HEK293 (cell line): ENCODE measurements around the gene ERBB4.

Source experiments
- CTCF ChIA-PET: fragments of 350-600 bp; formaldehyde crosslinking; extraction: SDS; loops from one replicate; lab custom pipeline; 2021; ENCODE audit warnings: antibody characterized with exemption; lab: Yijun Ruan, JAX
- POLR2A ChIA-PET: fragments of 300-600 bp; formaldehyde crosslinking; extraction: SDS; loops from one replicate; lab custom pipeline; 2020; ENCODE audit warnings: antibody characterized with exemption, inconsistent platforms; lab: Yijun Ruan, JAX
- H3K27ac ChIP-seq: fragments of 200-500 bp; sonication (Bioruptor generic); 2 replicates; pipeline ENCODE4 v1.5.1; 2014; ENCODE audit warnings: low read depth, low read length, control low read depth, inconsistent platforms; ENCODE audit errors: extremely low read depth
- H3K36me3 ChIP-seq, 2 experiments: fragments of 200-500 bp in 1 of 2; sonication (Bioruptor generic) in 1 of 2; 1 replicate in 1 of 2; 2 replicates in 1 of 2; pipeline ENCODE4 v1.5.1; 2014 to 2017; ENCODE audit warnings: inconsistent platforms in 2 of 2, low read length in 2 of 2; ENCODE audit not compliant: control insufficient read depth in 2 of 2, insufficient read depth in 1 of 2
- H3K4me1 ChIP-seq: fragments of 200-500 bp; sonication (Bioruptor generic); 2 replicates; pipeline ENCODE4 v1.5.1; 2014; ENCODE audit warnings: mild to moderate bottlenecking, low read length, inconsistent platforms; ENCODE audit not compliant: control insufficient read depth, insufficient read depth
- H3K4me3 ChIP-seq: 2 replicates; pipeline ENCODE4 v1.5.1; 2011; ENCODE audit warnings: low read depth, mild to moderate bottlenecking, control low read depth, low read length, moderate library complexity
- H3K9me3 ChIP-seq: fragments of 200-500 bp; sonication (Bioruptor generic); 2 replicates; pipeline ENCODE4 v1.5.1; 2014; ENCODE audit warnings: low read depth, low read length, inconsistent platforms; ENCODE audit not compliant: control insufficient read depth, insufficient read depth
- ELK4 ChIP-seq: IDR thresholded peaks from 2 replicates; pipeline ENCODE4 v1.6.1; 2011; ENCODE audit warnings: mild to moderate bottlenecking, low read depth, low read length, borderline replicate concordance
- MEIS1 ChIP-seq: sonication (generic); formaldehyde crosslinking; IDR thresholded peaks from 2 replicates; pipeline ENCODE4 v1.8.1; 2022; ENCODE audit warnings: missing genetic modification reagents, mild to moderate bottlenecking, borderline replicate concordance
- MYNN ChIP-seq: fragments of 450-650 bp; formaldehyde crosslinking; IDR thresholded peaks from 2 replicates; pipeline ENCODE4 v1.5.1; 2016; ENCODE audit warnings: missing biosample characterization, missing genetic modification characterization, borderline replicate concordance
- RBAK ChIP-seq: fragments of 450-650 bp; formaldehyde crosslinking; IDR thresholded peaks from 2 replicates; pipeline ENCODE4 v1.5.1; 2016; ENCODE audit warnings: missing biosample characterization, missing genetic modification characterization
- YY1 ChIP-seq: fragments of 450-650 bp; formaldehyde crosslinking; IDR thresholded peaks from 2 replicates; pipeline ENCODE4 v1.5.1; 2018; ENCODE audit warnings: missing biosample characterization, missing genetic modification characterization
- ZBTB11 ChIP-seq: fragments of 450-650 bp; formaldehyde crosslinking; conservative IDR thresholded peaks from 2 replicates; pipeline ENCODE4 v1.5.1; 2016; ENCODE audit warnings: low read depth, missing biosample characterization, missing genetic modification characterization
- ZFP41 ChIP-seq: fragments of 450-650 bp; formaldehyde crosslinking; IDR thresholded peaks from 2 replicates; pipeline ENCODE4 v1.5.1; 2016; ENCODE audit warnings: missing biosample characterization, missing genetic modification characterization, borderline replicate concordance
- ZFP69B ChIP-seq: fragments of 450-650 bp; formaldehyde crosslinking; IDR thresholded peaks from 2 replicates; pipeline ENCODE4 v1.5.1; 2016; ENCODE audit warnings: missing biosample characterization, missing genetic modification characterization
- ZNF16 ChIP-seq: fragments of 450-650 bp; formaldehyde crosslinking; IDR thresholded peaks from 2 replicates; pipeline ENCODE4 v1.5.1; 2016; ENCODE audit warnings: low read depth, missing biosample characterization, missing genetic modification characterization
- ZNF266 ChIP-seq: fragments of 450-650 bp; formaldehyde crosslinking; IDR thresholded peaks from 2 replicates; pipeline ENCODE4 v1.5.1; 2016; ENCODE audit warnings: missing biosample characterization, missing genetic modification characterization, low read depth
- ZNF280D ChIP-seq: fragments of 450-650 bp; formaldehyde crosslinking; IDR thresholded peaks from 2 replicates; pipeline ENCODE4 v1.5.1; 2016; ENCODE audit warnings: missing biosample characterization, missing genetic modification characterization
- ZNF292 ChIP-seq: fragments of 450-650 bp; formaldehyde crosslinking; IDR thresholded peaks from 2 replicates; pipeline ENCODE4 v1.5.1; 2016; ENCODE audit warnings: low read depth, missing biosample characterization, missing genetic modification characterization, borderline replicate concordance
- ZNF514 ChIP-seq: fragments of 450-650 bp; formaldehyde crosslinking; IDR thresholded peaks from 2 replicates; pipeline ENCODE4 v1.5.1; 2016; ENCODE audit warnings: missing biosample characterization, missing genetic modification characterization
- ZNF596 ChIP-seq: fragments of 450-650 bp; IDR thresholded peaks from 2 replicates; pipeline ENCODE4 v1.5.0; 2018; ENCODE audit warnings: missing biosample characterization, mild to moderate bottlenecking, missing genetic modification characterization, moderate library complexity
- ZNF626 ChIP-seq: fragments of 450-650 bp; sonication (Bioruptor Pico); formaldehyde crosslinking; IDR thresholded peaks from 2 replicates; pipeline ENCODE4 v1.5.1; 2018; ENCODE audit warnings: missing biosample characterization, missing genetic modification characterization, inconsistent platforms
- ZNF660 ChIP-seq: fragments of 450-650 bp; IDR thresholded peaks from 2 replicates; pipeline ENCODE4 v1.5.1; 2018; ENCODE audit warnings: missing biosample characterization, mild to moderate bottlenecking, missing genetic modification characterization
- ZNF664 ChIP-seq: fragments of 450-650 bp; formaldehyde crosslinking; IDR thresholded peaks from 2 replicates; pipeline ENCODE4 v1.5.1; 2016; ENCODE audit warnings: missing biosample characterization, missing genetic modification characterization
- ZNF843 ChIP-seq: fragments of 450-650 bp; formaldehyde crosslinking; IDR thresholded peaks from 2 replicates; pipeline ENCODE4 v1.5.1; 2016; ENCODE audit warnings: missing biosample characterization, missing genetic modification characterization
- ZSCAN23 ChIP-seq: fragments of 450-650 bp; formaldehyde crosslinking; IDR thresholded peaks from 2 replicates; pipeline ENCODE4 v1.5.1; 2016; ENCODE audit warnings: missing biosample characterization, missing genetic modification characterization
- ZSCAN4 ChIP-seq: fragments of 450-650 bp; formaldehyde crosslinking; IDR thresholded peaks from 2 replicates; pipeline ENCODE4 v1.5.1; 2017; ENCODE audit warnings: missing biosample characterization, missing genetic modification characterization

The ERBB4 gene

GRCh38 chr2:212538305-212539071 lies at the start of gene ERBB4 (continued):
- TF ChIP-seq ZNF280D (tag by site-specific recombination) (no peak), ELK4 (no peak)

- Histone ChIP-seq H3K36me3 (no peaks in the 10 kb centered on the region), H3K9me3 (no peaks in the 10 kb centered on the region), H3K4me3 (no peak overlapping the region), H3K27ac (no peak overlapping the region)
- CTCF ChIA-PET = no interaction called here
- TF ChIP-seq ZNF514 (tag by site-specific recombination) (no peak), ZSCAN4 (no peak), ZNF266 (tag by site-specific recombination) (no peak), ZBTB11 (tag by site-specific recombination) (no peak), ZNF596 (no peak), ZNF660 (tag by site-specific recombination) (no peak), YY1 (no peak), ZNF843 (tag by site-specific recombination) (no peak), MEIS1 (no peak), RBAK (tag by site-specific recombination) (no peak), ZNF292 (tag by site-specific recombination) (no peak), ZSCAN23 (tag by site-specific recombination) (no peak), ZFP69B (tag by site-specific recombination) (no peak), ZNF664 (tag by site-specific recombination) (no peak), ZFP41 (tag by site-specific recombination) (no peak), ZNF16 (no peak), MYNN (tag by site-specific recombination) (no peak), ZNF626 (tag by site-specific recombination) (no peak)
- TF ChIP-seq, all 188 proteins: peak for 0
- H3K4me1 ChIP-seq = no peaks in the 10 kb centered on the region
- POLR2A ChIA-PET = no interaction called here
These were observed 41.5 kb upstream of the ERBB4 start for GRCh38 chr2:212580117-212580516.
